NT2/D1 (cell line): Measurements from ENCODE around the gene RASL11A.

Experiments
- DNase-seq: peaks from one replicate; pipeline ENCODE4 v3.0.0-alpha.2; 2011; ENCODE audit warnings: low read depth, low spot score
- H3K27me3 ChIP-seq: 2 replicates; pipeline ENCODE4 v1.6.0; 2011; ENCODE audit warnings: mild to moderate bottlenecking; ENCODE audit not compliant: insufficient read length, insufficient read depth
- H3K36me3 ChIP-seq: 2 replicates; pipeline ENCODE4 v1.6.1; 2011; ENCODE audit warnings: mild to moderate bottlenecking, low read length, mixed read lengths; ENCODE audit not compliant: insufficient read depth, insufficient read length
- H3K4me1 ChIP-seq: 2 replicates; pipeline ENCODE4 v1.5.1; 2011; ENCODE audit not compliant: insufficient read depth, insufficient read length
- H3K4me3 ChIP-seq: 2 replicates; pipeline ENCODE4 v1.5.1; 2011; ENCODE audit warnings: low read depth; ENCODE audit not compliant: insufficient read length
- H3K9ac ChIP-seq: 2 replicates; pipeline ENCODE4 v1.6.0; 2011; ENCODE audit warnings: low read depth; ENCODE audit not compliant: insufficient read length
- H3K9me3 ChIP-seq: 2 replicates; pipeline ENCODE4 v1.5.1; 2011; ENCODE audit warnings: mild to moderate bottlenecking, low read length; ENCODE audit not compliant: insufficient read depth
- SUZ12 ChIP-seq: IDR thresholded peaks from 2 replicates; pipeline ENCODE4 v1.6.1; 2011; ENCODE audit not compliant: insufficient read length, insufficient read depth; ENCODE audit errors: extremely low read depth
- YY1 ChIP-seq: IDR thresholded peaks from 2 replicates; pipeline ENCODE4 v1.6.1; 2011; ENCODE audit not compliant: insufficient read length, insufficient read depth
- ZNF274 ChIP-seq: IDR thresholded peaks from 2 replicates; pipeline ENCODE4 v1.6.1; 2011; ENCODE audit warnings: mild to moderate bottlenecking, low read depth, low read length

Gene RASL11A

GRCh38 chr13:27258637-27259386 lies 11.8 kb upstream of the RASL11A start:
- no peaks in the 10 kb centered on the region for H3K9me3 ChIP-seq
- H3K4me3 ChIP-seq: no peak overlapping the region
- no peak overlapping the region for H3K9ac ChIP-seq
- peaks cover 57% of the 10 kb centered on the region for H3K36me3 ChIP-seq
- no peak for DNase-seq
- no peaks in the 10 kb centered on the region for H3K4me1 ChIP-seq
- no peak for TF ChIP-seq ZNF274
- no peak for TF ChIP-seq YY1
- TF ChIP-seq SUZ12: no peak
- H3K27me3 ChIP-seq: no peaks in the 10 kb centered on the region

- no peak overlapping the region for H3K9ac ChIP-seq
- DNase-seq: no peak
- peaks cover 47% of the 10 kb centered on the region for H3K36me3 ChIP-seq
- no peaks in the 10 kb centered on the region for H3K27me3 ChIP-seq
- H3K4me3 ChIP-seq: no peak overlapping the region
- H3K9me3 ChIP-seq: no peaks in the 10 kb centered on the region
- no peaks in the 10 kb centered on the region for H3K4me1 ChIP-seq
- TF ChIP-seq YY1: no peak
- TF ChIP-seq ZNF274: no peak
- TF ChIP-seq SUZ12: no peak
Observed at GRCh38 chr13:27259831-27260230, 10.8 kb upstream of the RASL11A start.

DNA sequence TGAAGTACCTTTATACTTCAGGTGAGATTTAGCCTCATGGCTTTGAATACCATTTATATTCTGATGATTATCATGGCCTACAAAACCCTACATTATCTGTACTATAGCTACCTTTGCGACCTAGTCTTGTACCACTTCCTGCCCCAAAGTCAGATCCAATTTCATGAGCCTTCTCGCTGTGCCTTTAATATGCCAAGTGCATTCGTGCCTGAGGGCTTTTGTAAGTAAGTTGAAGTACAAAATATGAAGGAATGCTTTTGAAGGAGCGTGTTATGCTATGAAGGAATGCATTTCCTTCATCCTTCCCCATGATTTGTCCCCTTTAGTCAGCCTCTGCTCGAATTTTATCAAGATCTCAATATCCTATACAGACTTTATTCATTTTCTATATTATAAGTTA lies 9.2 kb upstream of the RASL11A start:
- H3K4me3 ChIP-seq: no peak overlapping the region
- H3K27me3 ChIP-seq: no peaks in the 10 kb centered on the region
- TF ChIP-seq ZNF274 (no peak), YY1 (no peak), SUZ12 (no peak)
- no peaks in the 10 kb centered on the region for H3K4me1 ChIP-seq
- DNase-seq: no peak
- H3K9ac ChIP-seq: no peak overlapping the region
- H3K36me3 ChIP-seq: peaks cover 31% of the 10 kb centered on the region
- no peaks in the 10 kb centered on the region for H3K9me3 ChIP-seq

GRCh38 chr13:27263438-27263837 lies 7.2 kb upstream of the RASL11A start:
- Histone ChIP-seq H3K27me3 (no peaks in the 10 kb centered on the region), H3K36me3 (peaks cover 11% of the 10 kb centered on the region), H3K4me1 (no peaks in the 10 kb centered on the region), H3K4me3 (no peak overlapping the region), H3K9me3 (no peaks in the 10 kb centered on the region), H3K9ac (no peak overlapping the region)
- TF ChIP-seq ZNF274 (no peak), SUZ12 (no peak), YY1 (no peak)
- DNase-seq: no peak

- no peak overlapping the region for H3K9ac ChIP-seq
Observed at GRCh38 chr13:27264181-27264580, 6.4 kb upstream of the RASL11A start.

DNA sequence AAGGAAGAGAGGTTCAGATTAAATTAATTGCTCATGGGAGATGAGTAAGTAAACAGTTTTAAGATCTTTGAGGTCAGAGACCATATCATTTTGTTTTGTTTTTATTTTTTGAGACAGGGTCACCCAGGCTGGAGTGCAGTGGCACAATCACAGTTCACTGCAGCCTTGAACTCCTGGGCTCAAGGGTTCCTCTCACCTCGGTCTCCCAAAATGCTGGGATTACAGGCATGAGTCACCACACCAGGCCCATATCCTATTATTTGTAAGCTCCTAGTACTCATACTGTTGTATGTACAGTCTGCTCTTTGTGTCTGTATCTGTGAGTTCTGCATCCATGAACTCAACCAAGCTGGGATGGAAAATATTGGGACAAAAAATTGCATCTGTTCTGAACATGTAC lies 6.0 kb upstream of the RASL11A start:
- no peak overlapping the region for H3K9ac ChIP-seq
- H3K4me1 ChIP-seq: no peaks in the 10 kb centered on the region
- peaks cover 5% of the 10 kb centered on the region for H3K36me3 ChIP-seq
- peaks cover 6% of the 10 kb centered on the region for H3K27me3 ChIP-seq
- H3K9me3 ChIP-seq: no peaks in the 10 kb centered on the region
- TF ChIP-seq SUZ12: no peak
- no peak for DNase-seq
- H3K4me3 ChIP-seq: no peak overlapping the region

More at GRCh38 chr13:27264181-27264580, 6.4 kb upstream of the RASL11A start:
- Histone ChIP-seq H3K4me1 (no peaks in the 10 kb centered on the region), H3K27me3 (peaks cover 5% of the 10 kb centered on the region), H3K4me3 (no peak overlapping the region), H3K9me3 (no peaks in the 10 kb centered on the region), H3K36me3 (peaks cover 5% of the 10 kb centered on the region)
- no peak for DNase-seq
- TF ChIP-seq YY1 (no peak), ZNF274 (no peak), SUZ12 (no peak)

DNA sequence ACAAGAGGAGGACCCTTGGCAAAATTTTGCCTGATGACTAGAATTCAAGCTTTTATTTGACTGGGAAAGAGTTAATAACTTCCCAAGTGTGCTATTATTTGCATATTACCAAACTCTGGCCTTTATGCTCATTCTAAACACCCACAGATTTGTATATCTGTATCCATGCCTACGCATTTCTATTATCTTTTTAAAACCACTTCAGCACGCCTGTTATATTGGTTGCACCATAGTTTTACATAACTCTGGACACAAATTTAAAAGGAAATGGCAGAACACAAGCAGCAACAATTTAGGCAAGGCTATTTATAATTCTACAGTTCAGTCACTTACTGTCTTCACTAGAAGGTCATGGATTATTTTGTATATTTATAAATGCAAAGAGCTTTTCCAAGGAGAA lies 3.7 kb upstream of the RASL11A start:
- peaks cover 2% of the 10 kb centered on the region for H3K4me1 ChIP-seq
- TF ChIP-seq SUZ12: no peak
- TF ChIP-seq ZNF274: no peak
- no peak for TF ChIP-seq YY1
- H3K4me3 ChIP-seq: no peak overlapping the region
- H3K9me3 ChIP-seq: no peaks in the 10 kb centered on the region
- no peak for DNase-seq
- H3K9ac ChIP-seq: no peak overlapping the region
- peaks cover 3% of the 10 kb centered on the region for H3K36me3 ChIP-seq
- peaks cover 15% of the 10 kb centered on the region for H3K27me3 ChIP-seq
